GM23338 (cell line): Measurements from ENCODE around the gene IGFBP5. TPM values are rescaled to one million over a fixed set of nuclear protein-coding genes. Genes with fewer than 3 reads are reported as not detected.

ENCODE experiments used
- ATAC-seq: fragments of 200-7000 bp; cut with Tn5 transposase; 3 replicates; pipeline ENCODE4 v1.9.1; 2020
- DNase-seq: peaks from one replicate; pipeline ENCODE4 v3.0.0-alpha.2; 2015; ENCODE audit warnings: low spot score
- H2AFZ ChIP-seq: fragments of 200-600 bp; sonication (generic); 2 replicates; pipeline ENCODE4 v1.8.0; 2016; ENCODE audit warnings: antibody characterized with exemption, mild to moderate bottlenecking, moderate library complexity
- H3F3A ChIP-seq: fragments of 200-600 bp; sonication (generic); replicated peaks from 2 replicates; pipeline ENCODE4 v1.8.0; 2017; ENCODE audit warnings: antibody characterized with exemption, mixed run types, low read depth
- H3K27ac ChIP-seq: fragments of 200-600 bp; sonication (generic); 2 replicates; pipeline ENCODE4 v1.6.1; 2016; ENCODE audit warnings: low read depth
- H3K27me3 ChIP-seq: fragments of 200-600 bp; sonication (generic); 2 replicates; pipeline ENCODE4 v1.8.0; 2016; ENCODE audit warnings: mild to moderate bottlenecking, mixed run types, moderate library complexity; ENCODE audit not compliant: insufficient read depth
- H3K36me3 ChIP-seq: fragments of 200-600 bp; sonication (generic); 2 replicates; pipeline ENCODE4 v1.8.0; 2016; ENCODE audit warnings: mild to moderate bottlenecking; ENCODE audit not compliant: insufficient read depth
- H3K4me1 ChIP-seq: fragments of 200-600 bp; sonication (generic); 2 replicates; pipeline ENCODE4 v1.8.0; 2016; ENCODE audit warnings: mild to moderate bottlenecking, moderate library complexity; ENCODE audit not compliant: insufficient read depth
- H3K4me2 ChIP-seq: fragments of 200-600 bp; sonication (generic); 2 replicates; pipeline ENCODE4 v1.7.1; 2017; ENCODE audit warnings: mixed run types
- H3K4me3 ChIP-seq: fragments of 200-600 bp; sonication (generic); 2 replicates; pipeline ENCODE4 v1.6.1; 2016; ENCODE audit warnings: mixed run types
- H3K79me2 ChIP-seq: fragments of 200-600 bp; sonication (generic); replicated peaks from 2 replicates; pipeline ENCODE4 v1.8.0; 2017; ENCODE audit warnings: mild to moderate bottlenecking; ENCODE audit not compliant: insufficient read depth
- H3K9me2 ChIP-seq: fragments of 200-600 bp; sonication (generic); 2 replicates; pipeline ENCODE4 v1.8.0; 2017; ENCODE audit not compliant: insufficient read depth
- H4K20me1 ChIP-seq: fragments of 200-600 bp; sonication (generic); replicated peaks from 2 replicates; pipeline ENCODE4 v1.8.0; 2017; ENCODE audit warnings: mild to moderate bottlenecking; ENCODE audit not compliant: insufficient read depth
- H3K27ac Mint-ChIP-seq: 2 replicates; pipeline ENCODE4 v1.8.0; 2020; ENCODE audit warnings: inconsistent platforms, mild to moderate bottlenecking, moderate library complexity, mixed read lengths
- H3K27me3 Mint-ChIP-seq: 3 replicates; pipeline ENCODE4 v1.8.0; 2022; ENCODE audit warnings: low read depth, mild to moderate bottlenecking, moderate library complexity, mixed read lengths, inconsistent platforms; ENCODE audit not compliant: insufficient read depth, poor library complexity
- H3K36me3 Mint-ChIP-seq: 3 replicates; pipeline ENCODE4 v1.8.0; 2021; ENCODE audit warnings: low read depth, mild to moderate bottlenecking, inconsistent platforms, moderate library complexity, mixed read lengths
- H3K4me1 Mint-ChIP-seq: 3 replicates; pipeline ENCODE4 v1.8.0; 2020; ENCODE audit warnings: mild to moderate bottlenecking, inconsistent platforms, mixed read lengths
- H3K4me3 Mint-ChIP-seq: 3 replicates; pipeline ENCODE4 v1.8.0; 2021; ENCODE audit warnings: moderate library complexity, mild to moderate bottlenecking, inconsistent platforms, mixed read lengths
- H3K9me3 Mint-ChIP-seq: 3 replicates; pipeline ENCODE4 v1.8.0; 2020; ENCODE audit warnings: moderate library complexity, mild to moderate bottlenecking, inconsistent platforms, mixed read lengths
- EZH2phosphoT487 ChIP-seq: fragments of 200-600 bp; sonication (generic); IDR thresholded peaks from one replicate; pipeline ENCODE4 v1.8.1; 2018; ENCODE audit warnings: antibody characterized with exemption; ENCODE audit not compliant: unreplicated experiment
- STAT1 ChIP-seq: IDR thresholded peaks from one replicate; pipeline ENCODE4 v1.6.1; 2016; ENCODE audit warnings: antibody characterized with exemption; ENCODE audit not compliant: unreplicated experiment
- polyA plus RNA-seq: library from polyadenylated mRNA; unstranded; fragments of >200 nt; fragmentation: Nextera tagmentation; extraction: Ambion mirVana; gene quantifications from 2 replicates; pipeline ENCODE4 v1.2.1, GENCODE V29; 2016
- total RNA-seq: library from RNA; depleted of rRNA; stranded (reverse); fragments of >200 nt; shearing (Covaris generic); gene quantifications from 2 replicates; pipeline ENCODE4 v1.2.3, GENCODE V29; 2014
- TF ChIP-seq, protein P1 (sequence below): IDR thresholded peaks from one replicate; pipeline ENCODE4 v1.6.1; 2018; ENCODE audit warnings: antibody characterized with exemption; ENCODE audit not compliant: unreplicated experiment
- TF ChIP-seq, protein P2 (sequence below): fragments of 250-450 bp; sonication (Bioruptor Pico); IDR thresholded peaks from 2 replicates; pipeline ENCODE4 v1.5.0; 2020; ENCODE audit warnings: mild to moderate bottlenecking, moderate library complexity
- TF ChIP-seq, protein P3 (sequence below), 2 experiments: fragments of 200-600 bp in 1 of 2; sonication (generic) in 1 of 2; conservative IDR thresholded peaks; 2 replicates each; pipeline versions ENCODE4 v1.5.1 to v1.6.1; 2016 to 2017; ENCODE audit warnings: antibody characterized with exemption in 2 of 2, low read depth in 2 of 2, mild to moderate bottlenecking in 2 of 2, moderate library complexity in 1 of 2

IGFBP5 gene
- total and polyA plus RNA-seq, 2 experiments from 2014 or later = 0.70 to 2.5 TPM

- H3K27me3 Mint-ChIP-seq = peaks cover 5% of the 10 kb centered on the region
- ATAC-seq = no peak
Measured at GRCh38 chr2:216735668-216736067, 40.3 kb upstream of the IGFBP5 start.

More at GRCh38 chr2:216735668-216736067, 40.3 kb upstream of the IGFBP5 start:
- Histone ChIP-seq H3K4me1 (no peaks in the 10 kb centered on the region), H3K9me2 (0 out of 2 replicates have a peak, but pooled peaks cover 6% of the 10 kb centered on the region), H3K4me3 (no peak overlapping the region), H3K79me2 (no peaks in the 10 kb centered on the region), H3K27me3 (no peaks in the 10 kb centered on the region), H2AFZ (no peak overlapping the region), H3K36me3 (no peaks in the 10 kb centered on the region), H3K27ac (no peak overlapping the region), H3F3A (no peaks in the 10 kb centered on the region), H4K20me1 (no peaks in the 10 kb centered on the region), H3K4me2 (no peak overlapping the region)
- no peak for TF ChIP-seq EZH2phosphoT487
- TF ChIP-seq, protein P1, sequence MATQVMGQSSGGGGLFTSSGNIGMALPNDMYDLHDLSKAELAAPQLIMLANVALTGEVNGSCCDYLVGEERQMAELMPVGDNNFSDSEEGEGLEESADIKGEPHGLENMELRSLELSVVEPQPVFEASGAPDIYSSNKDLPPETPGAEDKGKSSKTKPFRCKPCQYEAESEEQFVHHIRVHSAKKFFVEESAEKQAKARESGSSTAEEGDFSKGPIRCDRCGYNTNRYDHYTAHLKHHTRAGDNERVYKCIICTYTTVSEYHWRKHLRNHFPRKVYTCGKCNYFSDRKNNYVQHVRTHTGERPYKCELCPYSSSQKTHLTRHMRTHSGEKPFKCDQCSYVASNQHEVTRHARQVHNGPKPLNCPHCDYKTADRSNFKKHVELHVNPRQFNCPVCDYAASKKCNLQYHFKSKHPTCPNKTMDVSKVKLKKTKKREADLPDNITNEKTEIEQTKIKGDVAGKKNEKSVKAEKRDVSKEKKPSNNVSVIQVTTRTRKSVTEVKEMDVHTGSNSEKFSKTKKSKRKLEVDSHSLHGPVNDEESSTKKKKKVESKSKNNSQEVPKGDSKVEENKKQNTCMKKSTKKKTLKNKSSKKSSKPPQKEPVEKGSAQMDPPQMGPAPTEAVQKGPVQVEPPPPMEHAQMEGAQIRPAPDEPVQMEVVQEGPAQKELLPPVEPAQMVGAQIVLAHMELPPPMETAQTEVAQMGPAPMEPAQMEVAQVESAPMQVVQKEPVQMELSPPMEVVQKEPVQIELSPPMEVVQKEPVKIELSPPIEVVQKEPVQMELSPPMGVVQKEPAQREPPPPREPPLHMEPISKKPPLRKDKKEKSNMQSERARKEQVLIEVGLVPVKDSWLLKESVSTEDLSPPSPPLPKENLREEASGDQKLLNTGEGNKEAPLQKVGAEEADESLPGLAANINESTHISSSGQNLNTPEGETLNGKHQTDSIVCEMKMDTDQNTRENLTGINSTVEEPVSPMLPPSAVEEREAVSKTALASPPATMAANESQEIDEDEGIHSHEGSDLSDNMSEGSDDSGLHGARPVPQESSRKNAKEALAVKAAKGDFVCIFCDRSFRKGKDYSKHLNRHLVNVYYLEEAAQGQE = no peak
- TF ChIP-seq, protein P2, sequence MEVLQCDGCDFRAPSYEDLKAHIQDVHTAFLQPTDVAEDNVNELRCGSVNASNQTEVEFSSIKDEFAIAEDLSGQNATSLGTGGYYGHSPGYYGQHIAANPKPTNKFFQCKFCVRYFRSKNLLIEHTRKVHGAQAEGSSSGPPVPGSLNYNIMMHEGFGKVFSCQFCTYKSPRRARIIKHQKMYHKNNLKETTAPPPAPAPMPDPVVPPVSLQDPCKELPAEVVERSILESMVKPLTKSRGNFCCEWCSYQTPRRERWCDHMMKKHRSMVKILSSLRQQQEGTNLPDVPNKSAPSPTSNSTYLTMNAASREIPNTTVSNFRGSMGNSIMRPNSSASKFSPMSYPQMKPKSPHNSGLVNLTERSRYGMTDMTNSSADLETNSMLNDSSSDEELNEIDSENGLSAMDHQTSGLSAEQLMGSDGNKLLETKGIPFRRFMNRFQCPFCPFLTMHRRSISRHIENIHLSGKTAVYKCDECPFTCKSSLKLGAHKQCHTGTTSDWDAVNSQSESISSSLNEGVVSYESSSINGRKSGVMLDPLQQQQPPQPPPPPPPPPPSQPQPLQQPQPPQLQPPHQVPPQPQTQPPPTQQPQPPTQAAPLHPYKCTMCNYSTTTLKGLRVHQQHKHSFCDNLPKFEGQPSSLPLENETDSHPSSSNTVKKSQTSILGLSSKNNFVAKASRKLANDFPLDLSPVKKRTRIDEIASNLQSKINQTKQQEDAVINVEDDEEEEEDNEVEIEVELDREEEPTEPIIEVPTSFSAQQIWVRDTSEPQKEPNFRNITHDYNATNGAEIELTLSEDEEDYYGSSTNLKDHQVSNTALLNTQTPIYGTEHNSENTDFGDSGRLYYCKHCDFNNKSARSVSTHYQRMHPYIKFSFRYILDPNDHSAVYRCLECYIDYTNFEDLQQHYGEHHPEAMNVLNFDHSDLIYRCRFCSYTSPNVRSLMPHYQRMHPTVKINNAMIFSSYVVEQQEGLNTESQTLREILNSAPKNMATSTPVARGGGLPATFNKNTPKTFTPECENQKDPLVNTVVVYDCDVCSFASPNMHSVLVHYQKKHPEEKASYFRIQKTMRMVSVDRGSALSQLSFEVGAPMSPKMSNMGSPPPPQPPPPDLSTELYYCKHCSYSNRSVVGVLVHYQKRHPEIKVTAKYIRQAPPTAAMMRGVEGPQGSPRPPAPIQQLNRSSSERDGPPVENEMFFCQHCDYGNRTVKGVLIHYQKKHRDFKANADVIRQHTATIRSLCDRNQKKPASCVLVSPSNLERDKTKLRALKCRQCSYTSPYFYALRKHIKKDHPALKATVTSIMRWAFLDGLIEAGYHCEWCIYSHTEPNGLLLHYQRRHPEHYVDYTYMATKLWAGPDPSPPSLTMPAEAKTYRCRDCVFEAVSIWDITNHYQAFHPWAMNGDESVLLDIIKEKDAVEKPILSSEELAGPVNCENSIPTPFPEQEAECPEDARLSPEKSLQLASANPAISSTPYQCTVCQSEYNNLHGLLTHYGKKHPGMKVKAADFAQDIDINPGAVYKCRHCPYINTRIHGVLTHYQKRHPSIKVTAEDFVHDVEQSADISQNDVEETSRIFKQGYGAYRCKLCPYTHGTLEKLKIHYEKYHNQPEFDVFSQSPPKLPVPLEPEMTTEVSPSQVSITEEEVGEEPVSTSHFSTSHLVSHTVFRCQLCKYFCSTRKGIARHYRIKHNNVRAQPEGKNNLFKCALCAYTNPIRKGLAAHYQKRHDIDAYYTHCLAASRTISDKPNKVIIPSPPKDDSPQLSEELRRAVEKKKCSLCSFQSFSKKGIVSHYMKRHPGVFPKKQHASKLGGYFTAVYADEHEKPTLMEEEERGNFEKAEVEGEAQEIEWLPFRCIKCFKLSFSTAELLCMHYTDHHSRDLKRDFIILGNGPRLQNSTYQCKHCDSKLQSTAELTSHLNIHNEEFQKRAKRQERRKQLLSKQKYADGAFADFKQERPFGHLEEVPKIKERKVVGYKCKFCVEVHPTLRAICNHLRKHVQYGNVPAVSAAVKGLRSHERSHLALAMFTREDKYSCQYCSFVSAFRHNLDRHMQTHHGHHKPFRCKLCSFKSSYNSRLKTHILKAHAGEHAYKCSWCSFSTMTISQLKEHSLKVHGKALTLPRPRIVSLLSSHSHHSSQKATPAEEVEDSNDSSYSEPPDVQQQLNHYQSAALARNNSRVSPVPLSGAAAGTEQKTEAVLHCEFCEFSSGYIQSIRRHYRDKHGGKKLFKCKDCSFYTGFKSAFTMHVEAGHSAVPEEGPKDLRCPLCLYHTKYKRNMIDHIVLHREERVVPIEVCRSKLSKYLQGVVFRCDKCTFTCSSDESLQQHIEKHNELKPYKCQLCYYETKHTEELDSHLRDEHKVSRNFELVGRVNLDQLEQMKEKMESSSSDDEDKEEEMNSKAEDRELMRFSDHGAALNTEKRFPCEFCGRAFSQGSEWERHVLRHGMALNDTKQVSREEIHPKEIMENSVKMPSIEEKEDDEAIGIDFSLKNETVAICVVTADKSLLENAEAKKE (CRISPR knock-in tag) = no peak
- TF ChIP-seq STAT1 = no peak
- TF ChIP-seq, protein P3, sequence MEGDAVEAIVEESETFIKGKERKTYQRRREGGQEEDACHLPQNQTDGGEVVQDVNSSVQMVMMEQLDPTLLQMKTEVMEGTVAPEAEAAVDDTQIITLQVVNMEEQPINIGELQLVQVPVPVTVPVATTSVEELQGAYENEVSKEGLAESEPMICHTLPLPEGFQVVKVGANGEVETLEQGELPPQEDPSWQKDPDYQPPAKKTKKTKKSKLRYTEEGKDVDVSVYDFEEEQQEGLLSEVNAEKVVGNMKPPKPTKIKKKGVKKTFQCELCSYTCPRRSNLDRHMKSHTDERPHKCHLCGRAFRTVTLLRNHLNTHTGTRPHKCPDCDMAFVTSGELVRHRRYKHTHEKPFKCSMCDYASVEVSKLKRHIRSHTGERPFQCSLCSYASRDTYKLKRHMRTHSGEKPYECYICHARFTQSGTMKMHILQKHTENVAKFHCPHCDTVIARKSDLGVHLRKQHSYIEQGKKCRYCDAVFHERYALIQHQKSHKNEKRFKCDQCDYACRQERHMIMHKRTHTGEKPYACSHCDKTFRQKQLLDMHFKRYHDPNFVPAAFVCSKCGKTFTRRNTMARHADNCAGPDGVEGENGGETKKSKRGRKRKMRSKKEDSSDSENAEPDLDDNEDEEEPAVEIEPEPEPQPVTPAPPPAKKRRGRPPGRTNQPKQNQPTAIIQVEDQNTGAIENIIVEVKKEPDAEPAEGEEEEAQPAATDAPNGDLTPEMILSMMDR (conservative IDR thresholded peaks at IDR 0.05; ENCODE audit: low read depth in 2 of 2) = no peak
- Mint-ChIP-seq H3K27ac (no peak overlapping the region), H3K9me3 (no peaks in the 10 kb centered on the region), H3K36me3 (no peaks in the 10 kb centered on the region), H3K4me1 (peaks cover 12% of the 10 kb centered on the region), H3K4me3 (no peak overlapping the region)
- no peak for DNase-seq
